ENCODE measurements around the gene PITHD1.

PITHD1 gene

GRCh38 chr1:23756676-23757075 is 21.5 kb upstream of the PITHD1 start:
- Histone ChIP-seq H3K27ac (ENCODE audit: insufficient read depth in 1 of 2, low read depth in 1 of 2, low read length in 2 of 2, poor library complexity in 1 of 2, severe bottlenecking in 2 of 2) (no peak overlapping the region), H3K36me3 (ENCODE audit: control insufficient read depth in 4 of 4, insufficient read depth in 4 of 4, low read length in 3 of 4) (peaks cover 33 to 89% (median 77%) of the 10 kb centered on the region in 4 experiments)

GRCh38 chr1:23757812-23758211 is 20.4 kb upstream of the PITHD1 start:
- ChIA-PET POLR2A (no interaction called here), CTCF (interaction anchor here (0.6 to 1.3 kb wide), 3 partner anchors 11 to 40 kb away, joined by 3 to 4 read pairs (median 3); no protein-coding TSS in a partner anchor)
- Histone ChIP-seq H3K9me3 (ENCODE audit: control extremely low read depth in 1 of 5, control insufficient read depth in 4 of 5, insufficient read depth in 2 of 5, low read depth in 1 of 5, low read length in 4 of 5) (no peaks in the 10 kb centered on the region), H3K4me1 (ENCODE audit: control extremely low read depth in 1 of 4, control insufficient read depth in 4 of 4, insufficient read depth in 4 of 4, low read length in 3 of 4) (no peaks in the 10 kb centered on the region), H3K36me3 (ENCODE audit: control insufficient read depth in 4 of 4, insufficient read depth in 4 of 4, low read length in 3 of 4) (peaks cover 33 to 88% (median 72%) of the 10 kb centered on the region in 4 experiments), H3K27ac (ENCODE audit: insufficient read depth in 1 of 2, low read depth in 1 of 2, low read length in 2 of 2, poor library complexity in 1 of 2, severe bottlenecking in 2 of 2) (no peak overlapping the region), H3K4me3 (ENCODE audit: control insufficient read depth in 1 of 7, extremely low read depth in 1 of 7, insufficient read depth in 4 of 7, low read depth in 2 of 7, low read length in 6 of 7) (no peak overlapping the region), H3K27me3 (replicated peaks in 2 of 5; ENCODE audit: control insufficient read depth in 4 of 5, insufficient read depth in 5 of 5, low read length in 4 of 5) (no peaks in the 10 kb centered on the region)
- DNase-seq = no peak
- WGBS (ENCODE audit: insufficient coverage) = 100% methylated on average over 1 of the region's 1 CpG

More at GRCh38 chr1:23756676-23757075, 21.5 kb upstream of the PITHD1 start:
- H3K4me3 ChIP-seq (ENCODE audit: control insufficient read depth in 1 of 7, extremely low read depth in 1 of 7, insufficient read depth in 4 of 7, low read depth in 2 of 7, low read length in 6 of 7) = no peak overlapping the region
- no peaks in the 10 kb centered on the region for H3K9me3 ChIP-seq (ENCODE audit: control extremely low read depth in 1 of 5, control insufficient read depth in 4 of 5, insufficient read depth in 2 of 5, low read depth in 1 of 5, low read length in 4 of 5)
- ChIA-PET POLR2A (no interaction called here), CTCF (interaction anchor here (0.6 to 1.9 kb wide), 3 partner anchors 10 to 504 kb away, joined by 3 to 6 read pairs (median 3); no protein-coding TSS in a partner anchor)
- no peak for DNase-seq
- 100% methylated on average over 3 of the region's 3 CpGs for WGBS (ENCODE audit: insufficient coverage)
- no peaks in the 10 kb centered on the region for H3K4me1 ChIP-seq (ENCODE audit: control extremely low read depth in 1 of 4, control insufficient read depth in 4 of 4, insufficient read depth in 4 of 4, low read length in 3 of 4)
- no peaks in the 10 kb centered on the region for H3K27me3 ChIP-seq (replicated peaks in 2 of 5; ENCODE audit: control insufficient read depth in 4 of 5, insufficient read depth in 5 of 5, low read length in 4 of 5)

GRCh38 chr1:23759277-23759676 is 18.9 kb upstream of the PITHD1 start:
- Histone ChIP-seq H3K4me1 (ENCODE audit: control extremely low read depth in 1 of 4, control insufficient read depth in 4 of 4, insufficient read depth in 4 of 4, low read length in 3 of 4) (no peaks in the 10 kb centered on the region), H3K27ac (ENCODE audit: insufficient read depth in 1 of 2, low read depth in 1 of 2, low read length in 2 of 2, poor library complexity in 1 of 2, severe bottlenecking in 2 of 2) (no peak overlapping the region), H3K27me3 (replicated peaks in 2 of 5; ENCODE audit: control insufficient read depth in 4 of 5, insufficient read depth in 5 of 5, low read length in 4 of 5) (no peaks in the 10 kb centered on the region), H3K4me3 (ENCODE audit: control insufficient read depth in 1 of 7, extremely low read depth in 1 of 7, insufficient read depth in 4 of 7, low read depth in 2 of 7, low read length in 6 of 7) (no peak overlapping the region), H3K9me3 (ENCODE audit: control extremely low read depth in 1 of 5, control insufficient read depth in 4 of 5, insufficient read depth in 2 of 5, low read depth in 1 of 5, low read length in 4 of 5) (no peaks in the 10 kb centered on the region), H3K36me3 (ENCODE audit: control insufficient read depth in 4 of 4, insufficient read depth in 4 of 4, low read length in 3 of 4) (peaks cover 20 to 87% (median 61%) of the 10 kb centered on the region in 4 experiments)
- DNase-seq = no peak
- CTCF ChIA-PET = no interaction called here
- POLR2A ChIA-PET = no interaction called here
- 100% methylated on average over 1 of the region's 4 CpGs for whole genome bisulfite sequencing (ENCODE audit: insufficient coverage)

- WGBS (ENCODE audit: insufficient coverage) = 94% methylated on average over 6 of the region's 7 CpGs
- CTCF ChIA-PET = interaction anchor here (0.8 to 2.1 kb wide), 4 partner anchors 8 to 154 kb away, joined by 3 to 5 read pairs (median 5); no protein-coding TSS in a partner anchor
- POLR2A ChIA-PET = no interaction called here
- DNase-seq = no peak
- no peaks in the 10 kb centered on the region for H3K27me3 ChIP-seq (replicated peaks in 2 of 5; ENCODE audit: control insufficient read depth in 4 of 5, insufficient read depth in 5 of 5, low read length in 4 of 5)
- H3K9me3 ChIP-seq (ENCODE audit: control extremely low read depth in 1 of 5, control insufficient read depth in 4 of 5, insufficient read depth in 2 of 5, low read depth in 1 of 5, low read length in 4 of 5) = no peaks in the 10 kb centered on the region
- H3K4me3 ChIP-seq (ENCODE audit: control insufficient read depth in 1 of 7, extremely low read depth in 1 of 7, insufficient read depth in 4 of 7, low read depth in 2 of 7, low read length in 6 of 7) = no peak overlapping the region
- H3K4me1 ChIP-seq (ENCODE audit: control extremely low read depth in 1 of 4, control insufficient read depth in 4 of 4, insufficient read depth in 4 of 4, low read length in 3 of 4) = no peaks in the 10 kb centered on the region
- H3K27ac ChIP-seq (ENCODE audit: insufficient read depth in 1 of 2, low read depth in 1 of 2, low read length in 2 of 2, poor library complexity in 1 of 2, severe bottlenecking in 2 of 2) = no peak overlapping the region
- peaks cover 9 to 69% (median 42%) of the 10 kb centered on the region in 4 experiments for H3K36me3 ChIP-seq (ENCODE audit: control insufficient read depth in 4 of 4, insufficient read depth in 4 of 4, low read length in 3 of 4)
These were observed 15.1 kb upstream of the PITHD1 start for GRCh38 chr1:23763041-23763577.

- Histone ChIP-seq H3K27me3 (replicated peaks in 2 of 5; ENCODE audit: control insufficient read depth in 4 of 5, insufficient read depth in 5 of 5, low read length in 4 of 5) (no peaks in the 10 kb centered on the region), H3K36me3 (ENCODE audit: control insufficient read depth in 4 of 4, insufficient read depth in 4 of 4, low read length in 3 of 4) (peaks cover 0 to 35% (median 16%) of the 10 kb centered on the region in 4 experiments), H3K27ac (ENCODE audit: insufficient read depth in 1 of 2, low read depth in 1 of 2, low read length in 2 of 2, poor library complexity in 1 of 2, severe bottlenecking in 2 of 2) (no peak overlapping the region), H3K4me3 (ENCODE audit: control insufficient read depth in 1 of 7, extremely low read depth in 1 of 7, insufficient read depth in 4 of 7, low read depth in 2 of 7, low read length in 6 of 7) (no peak overlapping the region), H3K4me1 (ENCODE audit: control extremely low read depth in 1 of 4, control insufficient read depth in 4 of 4, insufficient read depth in 4 of 4, low read length in 3 of 4) (peaks cover 0 to 5% (median 3%) of the 10 kb centered on the region in 4 experiments), H3K9me3 (ENCODE audit: control extremely low read depth in 1 of 5, control insufficient read depth in 4 of 5, insufficient read depth in 2 of 5, low read depth in 1 of 5, low read length in 4 of 5) (no peaks in the 10 kb centered on the region)
- no peak for DNase-seq
- 100% methylated on average over 4 of the region's 5 CpGs for WGBS (ENCODE audit: insufficient coverage)
- ChIA-PET CTCF (no interaction called here), POLR2A (no interaction called here)
These were observed 9.5 kb upstream of the PITHD1 start for GRCh38 chr1:23768733-23769132.

GRCh38 chr1:23772049-23772853 is 6.0 kb upstream of the PITHD1 start:
- POLR2A ChIA-PET = interaction anchor here (0.7 to 1.0 kb wide), 3 partner anchors 26 to 37 kb away, joined by 3 to 13 read pairs (median 6); no protein-coding TSS in a partner anchor
- DNase-seq = peak; percentile 76 to 87 (median 81)
- H3K4me3 ChIP-seq (ENCODE audit: control insufficient read depth in 1 of 7, extremely low read depth in 1 of 7, insufficient read depth in 4 of 7, low read depth in 2 of 7, low read length in 6 of 7) = no peak overlapping the region
- H3K4me1 ChIP-seq (ENCODE audit: control extremely low read depth in 1 of 4, control insufficient read depth in 4 of 4, insufficient read depth in 4 of 4, low read length in 3 of 4) = peaks cover 3 to 11% (median 8%) of the 10 kb centered on the region in 4 experiments
- H3K27ac ChIP-seq (ENCODE audit: insufficient read depth in 1 of 2, low read depth in 1 of 2, low read length in 2 of 2, poor library complexity in 1 of 2, severe bottlenecking in 2 of 2) = peak overlapping the region in 1 of 2 experiments; percentile 29
- H3K9me3 ChIP-seq (ENCODE audit: control extremely low read depth in 1 of 5, control insufficient read depth in 4 of 5, insufficient read depth in 2 of 5, low read depth in 1 of 5, low read length in 4 of 5) = no peaks in the 10 kb centered on the region
- CTCF ChIA-PET = interaction anchor here (0.7 to 2.6 kb wide), 24 partner anchors 8 to 148 kb away, joined by 3 to 24 read pairs (median 4); partner anchors contain the start of genes GALE and HMGCL
- peaks cover 0 to 20% (median 12%) of the 10 kb centered on the region in 4 experiments for H3K36me3 ChIP-seq (ENCODE audit: control insufficient read depth in 4 of 4, insufficient read depth in 4 of 4, low read length in 3 of 4)
- WGBS (ENCODE audit: insufficient coverage) = 25% methylated on average over 7 of the region's 14 CpGs
- H3K27me3 ChIP-seq (replicated peaks in 2 of 5; ENCODE audit: control insufficient read depth in 4 of 5, insufficient read depth in 5 of 5, low read length in 4 of 5) = no peaks in the 10 kb centered on the region

GRCh38 chr1:23772854-23773242 is 5.4 kb upstream of the PITHD1 start:
- no peaks in the 10 kb centered on the region for H3K27me3 ChIP-seq (replicated peaks in 2 of 5; ENCODE audit: control insufficient read depth in 4 of 5, insufficient read depth in 5 of 5, low read length in 4 of 5)
- 93% methylated on average over 7 of the region's 10 CpGs for WGBS (ENCODE audit: insufficient coverage)
- ChIA-PET POLR2A (no interaction called here), CTCF (no interaction called here)
- DNase-seq = no peak
- H3K4me1 ChIP-seq (ENCODE audit: control extremely low read depth in 1 of 4, control insufficient read depth in 4 of 4, insufficient read depth in 4 of 4, low read length in 3 of 4) = peaks cover 6 to 16% (median 11%) of the 10 kb centered on the region in 4 experiments
- H3K9me3 ChIP-seq (ENCODE audit: control extremely low read depth in 1 of 5, control insufficient read depth in 4 of 5, insufficient read depth in 2 of 5, low read depth in 1 of 5, low read length in 4 of 5) = no peaks in the 10 kb centered on the region
- peaks cover 0 to 16% (median 10%) of the 10 kb centered on the region in 4 experiments for H3K36me3 ChIP-seq (ENCODE audit: control insufficient read depth in 4 of 4, insufficient read depth in 4 of 4, low read length in 3 of 4)
- peak overlapping the region in 1 of 2 experiments; percentile 29 for H3K27ac ChIP-seq (ENCODE audit: insufficient read depth in 1 of 2, low read depth in 1 of 2, low read length in 2 of 2, poor library complexity in 1 of 2, severe bottlenecking in 2 of 2)
- no peak overlapping the region for H3K4me3 ChIP-seq (ENCODE audit: control insufficient read depth in 1 of 7, extremely low read depth in 1 of 7, insufficient read depth in 4 of 7, low read depth in 2 of 7, low read length in 6 of 7)

Data from common myeloid progenitor, CD34-positive (primary cell).